ENCODE measurements around the gene SLC4A9. TPM values are rescaled to one million over a fixed set of nuclear protein-coding genes. Genes with fewer than 3 reads are reported as not detected.

The SLC4A9 gene
- total and polyA plus RNA-seq, 2 donors (not counting 3 experiments of a cell fraction or from before 2014, with no cell fraction given) = not detected

- dilution Hi-C loops (cut with MboI; ENCODE audit: extremely low pct_ligation_motif_present, low sequenced_read_pairs) (no loop called here), intact Hi-C loops (cut with micrococcal nuclease) (loop anchor here (1.0 to 5.0 kb wide), 4 partner anchors 113 to 285 kb away; partner anchors contain the start of gene CYSTM1)
- H3K4me1 ChIP-seq (ENCODE audit: control insufficient read depth, extremely low read depth, insufficient read depth, low read length) = no peaks in the 10 kb centered on the region
- H3K27me3 ChIP-seq (ENCODE audit: control insufficient read depth in 2 of 2, insufficient read depth in 2 of 2, low read length in 2 of 2) = no peaks in the 10 kb centered on the region
- TF ChIP-seq POLR2A (IDR thresholded peaks at IDR 0.05; ENCODE audit: low read depth, low read length) = no peak
- no peak for TF ChIP-seq MYC (IDR thresholded peaks at IDR 0.05; ENCODE audit: low read depth, low read length)
- peak; percentile 94 to 97 for TF ChIP-seq CTCF (IDR thresholded peaks at IDR 0.05; ENCODE audit: extremely low read depth in 1 of 2, insufficient read depth in 1 of 2, low read depth in 1 of 2, low read length in 2 of 2)
- no peaks in the 10 kb centered on the region for H3K79me2 ChIP-seq (ENCODE audit: control insufficient read depth, insufficient read depth, low read length)
- H3K9me3 ChIP-seq (replicated peaks; ENCODE audit: control insufficient read depth, insufficient read depth, low read length) = no peaks in the 10 kb centered on the region
- POLR2A ChIA-PET = no interaction called here
- H3K9me1 ChIP-seq (replicated peaks; ENCODE audit: control insufficient read depth, extremely low read depth, insufficient read depth, low read length) = no peaks in the 10 kb centered on the region
- DNase-seq (ENCODE audit: low read depth, low spot score) = peak; percentile 88
- no peak overlapping the region for H3K27ac ChIP-seq (ENCODE audit: insufficient read depth, low read depth, low read length)
- H3K4me3 ChIP-seq (replicated peaks in 1 of 3; ENCODE audit: insufficient read depth in 1 of 3, low read depth in 1 of 3, low read length in 3 of 3) = no peak overlapping the region
- no TSS peak for BruUV-seq (replicated peaks)
- FAIRE-seq = peak; percentile 95
- peak overlapping the region; percentile 61 for H2AFZ ChIP-seq (ENCODE audit: low read depth, low read length)
- no peak overlapping the region for H3K4me2 ChIP-seq (ENCODE audit: insufficient read depth, low read length)
- CTCF ChIA-PET = interaction anchor here (0.6 to 4.9 kb wide), 3 partner anchors 113 to 192 kb away, joined by 3 to 118 read pairs (median 112); no protein-coding TSS in a partner anchor
- H3K36me3 ChIP-seq (ENCODE audit: control insufficient read depth in 2 of 2, extremely low read depth in 1 of 2, insufficient read depth in 2 of 2, low read length in 2 of 2) = no peaks in the 10 kb centered on the region
- no peaks in the 10 kb centered on the region for H4K20me1 ChIP-seq (replicated peaks; ENCODE audit: control insufficient read depth, extremely low read depth, insufficient read depth, low read length)
- no peak overlapping the region for H3K9ac ChIP-seq (replicated peaks; ENCODE audit: extremely low read depth, insufficient read depth, low read length)
Measured at GRCh38 chr5:140357726-140358093, 2.3 kb upstream of the SLC4A9 start.

GRCh38 chr5:140358738-140359310, 1.2 kb upstream of the SLC4A9 start:
- H3K79me2 ChIP-seq (ENCODE audit: control insufficient read depth, insufficient read depth, low read length) = no peaks in the 10 kb centered on the region
- H3K9me1 ChIP-seq (replicated peaks; ENCODE audit: control insufficient read depth, extremely low read depth, insufficient read depth, low read length) = no peaks in the 10 kb centered on the region
- no peak overlapping the region for H3K4me2 ChIP-seq (ENCODE audit: insufficient read depth, low read length)
- H3K4me1 ChIP-seq (ENCODE audit: control insufficient read depth, extremely low read depth, insufficient read depth, low read length) = peaks cover 3% of the 10 kb centered on the region
- TF ChIP-seq FOS (IDR thresholded peaks at IDR 0.05; ENCODE audit: borderline replicate concordance, insufficient read depth, low read length) (no peak), MYC (IDR thresholded peaks at IDR 0.05; ENCODE audit: low read depth, low read length) (no peak), EZH2 (IDR thresholded peaks at IDR 0.05; ENCODE audit: borderline replicate concordance, low read depth, low read length, severe bottlenecking) (no peak), POLR2A (IDR thresholded peaks at IDR 0.05; ENCODE audit: low read depth, low read length) (no peak), CTCF (IDR thresholded peaks at IDR 0.05; ENCODE audit: extremely low read depth in 1 of 2, insufficient read depth in 1 of 2, low read depth in 1 of 2, low read length in 2 of 2) (peak; percentile 53 to 58), GATA2 (IDR thresholded peaks at IDR 0.05; ENCODE audit: insufficient read depth, insufficient read length, low read depth, low read length) (no peak)
- H2AFZ ChIP-seq (ENCODE audit: low read depth, low read length) = no peak overlapping the region
- no peaks in the 10 kb centered on the region for H3K36me3 ChIP-seq (ENCODE audit: control insufficient read depth in 2 of 2, extremely low read depth in 1 of 2, insufficient read depth in 2 of 2, low read length in 2 of 2)
- ChIA-PET CTCF (interaction anchor here (0.6 to 4.9 kb wide), 33 partner anchors 13 to 375 kb away, joined by 3 to 118 read pairs (median 4); partner anchors contain the start of genes CD14, CYSTM1, HBEGF and IK), POLR2A (interaction anchor here (0.9 to 1.0 kb wide), 2 partner anchors 12 to 119 kb away, joined by 3 to 5 read pairs; partner anchors contain the start of gene HBEGF)
- DNase-seq (ENCODE audit: low read depth, low spot score) (peak; percentile 43), FAIRE-seq (peak; percentile 89)
- no peak overlapping the region for H3K9ac ChIP-seq (replicated peaks; ENCODE audit: extremely low read depth, insufficient read depth, low read length)
- no peak overlapping the region for H3K4me3 ChIP-seq (replicated peaks in 1 of 3; ENCODE audit: insufficient read depth in 1 of 3, low read depth in 1 of 3, low read length in 3 of 3)
- no peak overlapping the region for H3K27ac ChIP-seq (ENCODE audit: insufficient read depth, low read depth, low read length)
- intact Hi-C loops (cut with micrococcal nuclease) = loop anchor here (5.0 kb wide), 3 partner anchors 182 to 287 kb away; partner anchors contain the start of gene CYSTM1
- BruUV-seq (replicated peaks) = no TSS peak
- dilution Hi-C loops (cut with MboI; ENCODE audit: extremely low pct_ligation_motif_present, low sequenced_read_pairs) = no loop called here
- no peaks in the 10 kb centered on the region for H4K20me1 ChIP-seq (replicated peaks; ENCODE audit: control insufficient read depth, extremely low read depth, insufficient read depth, low read length)
- H3K27me3 ChIP-seq (ENCODE audit: control insufficient read depth in 2 of 2, insufficient read depth in 2 of 2, low read length in 2 of 2) = no peaks in the 10 kb centered on the region
- no peaks in the 10 kb centered on the region for H3K9me3 ChIP-seq (replicated peaks; ENCODE audit: control insufficient read depth, insufficient read depth, low read length)
